ENCODE measurements around the gene PTX3.

PTX3 gene

GRCh38 chr3:157436583-157437291 is at the start of gene PTX3:
PTX3 (plus strand) TSS chr3:157436850; CDS start chr3:157436934, 84 bp downstream.
- no peak for DNase-seq

GRCh38 chr3:157387708-157388435 is 48.8 kb upstream of the PTX3 start:
- DNase-seq, result no peak

- no peak for DNase-seq
Measured at GRCh38 chr3:157388976-157389375, 47.7 kb upstream of the PTX3 start.

DNA sequence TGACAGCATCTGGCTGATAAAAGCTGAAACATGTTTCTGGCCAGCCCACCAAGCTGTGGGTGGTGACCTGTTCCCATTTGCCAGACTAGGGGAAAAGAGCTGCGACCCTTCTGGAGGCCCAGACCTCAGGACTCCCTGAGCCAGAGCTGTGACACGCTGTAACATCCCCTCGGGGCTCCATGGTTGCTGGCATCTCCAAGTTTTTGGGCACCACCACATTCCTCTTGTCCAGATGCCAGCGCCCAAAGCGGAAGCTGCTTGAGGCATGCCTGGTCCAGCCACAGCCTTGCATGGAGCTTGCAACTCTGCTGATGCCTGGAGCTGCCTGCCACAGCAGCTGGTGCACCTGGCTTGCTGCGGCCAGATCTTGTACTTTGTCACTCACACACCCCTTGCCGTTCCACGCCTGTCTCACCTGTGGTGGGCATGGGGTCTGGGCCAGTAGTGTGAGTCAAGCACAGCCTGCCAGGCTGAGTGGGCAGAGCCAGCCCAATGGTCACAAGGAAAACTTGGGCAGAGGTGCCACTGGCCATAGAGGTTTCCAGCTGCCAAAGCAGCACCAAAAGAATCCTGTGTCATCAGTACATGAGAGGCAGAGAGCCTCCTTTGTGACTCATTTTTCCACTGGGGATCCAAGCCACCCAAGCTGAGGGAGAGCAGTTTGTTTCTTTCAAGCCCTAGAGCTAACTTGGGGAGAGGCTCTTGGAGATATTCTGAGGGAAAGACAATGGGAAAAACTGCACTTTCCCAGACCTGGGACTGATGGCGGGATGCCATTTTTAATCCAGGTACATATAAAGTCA is 45.7 kb upstream of the PTX3 start:
- DNase-seq, result no peak

GRCh38 chr3:157392104-157392503 is 44.5 kb upstream of the PTX3 start:
- DNase-seq, result no peak

GRCh38 chr3:157393113-157393512 is 43.5 kb upstream of the PTX3 start:
- no peak for DNase-seq

DNA sequence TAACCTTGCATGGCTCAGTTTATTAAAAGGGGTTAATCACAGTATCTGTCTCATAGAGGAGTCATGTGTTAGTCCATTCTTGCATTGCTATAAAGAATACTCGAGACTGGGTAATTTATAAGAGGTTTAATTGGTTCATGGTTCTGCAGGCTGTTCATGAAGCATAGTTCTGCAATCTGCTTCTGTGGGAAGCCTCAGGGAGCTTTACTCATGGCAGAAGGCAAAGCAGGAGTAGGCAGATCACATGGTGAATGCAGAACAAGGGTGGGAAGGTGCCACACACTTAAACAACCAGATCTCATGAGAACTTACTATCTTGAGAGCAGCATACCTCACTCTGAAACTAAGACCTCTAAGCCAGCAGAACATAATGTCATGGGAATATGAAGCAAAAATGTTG is 42.2 kb upstream of the PTX3 start:
- DNase-seq, result no peak

DNA sequence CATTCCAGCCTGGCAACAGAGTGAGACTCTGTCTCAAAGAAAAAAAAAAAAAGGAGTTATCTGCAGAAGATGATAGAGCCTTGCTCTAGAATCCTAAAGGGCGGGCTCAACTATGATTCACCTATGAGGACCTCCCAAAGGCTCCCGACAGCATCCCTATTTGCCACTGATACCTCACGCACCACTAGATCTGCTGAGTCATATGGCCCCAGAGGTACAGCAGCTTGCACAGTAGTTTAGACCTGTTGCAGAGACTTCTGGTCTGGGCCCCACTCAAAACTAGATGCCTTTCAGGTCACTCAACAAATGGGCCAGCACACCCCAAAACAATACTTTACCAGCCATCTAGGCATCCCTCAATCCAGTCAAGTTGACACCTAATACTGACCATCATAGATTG is 38.1 kb upstream of the PTX3 start:
- DNase-seq, result no peak

DNA sequence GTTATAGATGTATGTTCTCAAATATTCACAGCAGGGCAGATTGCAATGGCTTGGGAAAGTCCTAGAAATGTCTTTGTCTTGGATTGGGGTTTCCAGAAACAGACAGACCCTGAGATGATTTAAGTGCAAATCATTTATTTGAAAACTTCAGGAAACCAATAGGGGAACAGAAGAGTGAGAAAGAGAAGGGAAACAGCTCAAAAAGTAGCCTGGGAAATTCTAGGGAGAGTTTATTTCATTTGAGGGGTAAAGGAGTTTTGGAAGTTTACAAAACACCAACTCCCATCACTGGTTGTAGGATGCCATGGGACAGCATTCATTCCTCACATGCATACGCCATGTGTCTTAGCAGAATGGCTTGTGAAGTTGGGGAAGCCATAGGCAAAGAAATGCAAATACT is 32.3 kb upstream of the PTX3 start:
- no peak for DNase-seq

- DNase-seq, result no peak
Measured at GRCh38 chr3:157405457-157405856, 31.2 kb upstream of the PTX3 start.

DNA sequence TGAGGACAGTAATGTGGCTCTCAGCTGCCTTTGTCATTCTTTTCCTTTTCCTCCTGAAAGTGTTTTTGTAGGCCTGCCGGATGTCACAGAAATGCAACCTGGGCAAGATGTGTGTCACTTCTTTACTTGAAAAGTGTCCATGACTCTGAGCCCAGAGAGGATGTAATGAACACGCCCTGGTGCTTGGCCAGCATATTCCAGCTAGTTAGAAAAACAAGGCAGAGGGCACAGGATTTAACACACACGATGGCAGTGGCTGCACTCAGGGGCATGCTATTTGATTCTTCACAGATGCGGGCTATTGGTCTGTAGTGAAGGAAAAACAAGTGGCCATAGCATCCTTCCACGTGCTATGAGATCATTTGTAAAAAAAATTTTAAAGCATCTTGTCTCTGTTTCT is 30.3 kb upstream of the PTX3 start:
- DNase-seq, result no peak

DNA sequence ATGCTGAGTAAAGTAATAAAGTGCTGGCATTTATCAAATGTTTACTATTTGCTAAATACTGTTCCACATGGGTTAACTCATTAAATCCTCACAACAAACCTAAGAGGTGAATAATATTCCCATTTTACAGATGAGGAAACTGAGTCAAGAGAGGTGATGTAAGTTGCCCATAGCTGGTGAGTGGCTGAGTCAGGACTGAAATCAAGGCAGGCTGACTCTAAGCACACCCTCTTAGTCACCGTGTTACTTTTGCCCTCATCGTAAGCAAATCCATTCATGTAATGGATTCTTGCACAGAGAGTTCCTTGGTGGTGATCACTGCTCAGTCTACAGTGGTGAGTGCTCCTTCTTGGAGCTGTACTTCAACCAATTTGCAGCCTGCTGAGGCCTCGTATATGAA is 28.9 kb upstream of the PTX3 start:
- no peak for DNase-seq

DNA sequence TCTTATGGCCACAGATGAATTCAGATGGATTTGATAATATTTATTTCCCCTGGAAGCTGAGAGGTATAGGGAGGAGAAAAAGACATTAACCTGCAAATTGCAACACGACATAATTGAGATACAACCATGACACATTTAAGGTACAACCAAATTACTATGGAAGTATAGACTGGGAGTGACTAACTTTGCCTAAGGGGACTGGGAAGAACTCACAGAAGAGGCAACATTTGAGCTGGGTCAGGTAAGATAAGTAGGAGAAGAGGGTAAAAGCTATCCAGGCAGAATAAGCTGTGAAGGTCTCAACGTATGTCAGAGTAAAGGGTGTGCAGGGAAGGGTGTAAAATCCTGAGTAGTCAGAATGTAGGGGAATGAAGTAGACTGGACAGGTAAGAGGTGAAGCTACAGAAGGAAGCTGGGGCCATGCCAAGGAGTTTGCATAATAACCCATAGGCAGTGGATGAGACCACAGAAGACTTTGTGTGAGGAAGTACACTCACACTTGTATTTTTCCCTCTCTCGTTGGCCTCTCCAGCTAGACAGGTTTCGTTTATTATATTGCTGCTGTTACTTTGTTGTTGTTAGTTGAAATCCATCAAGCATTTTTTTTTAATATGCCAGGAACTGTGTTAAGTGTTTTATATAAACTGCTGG is 28.0 kb upstream of the PTX3 start:
- DNase-seq, result no peak

DNA sequence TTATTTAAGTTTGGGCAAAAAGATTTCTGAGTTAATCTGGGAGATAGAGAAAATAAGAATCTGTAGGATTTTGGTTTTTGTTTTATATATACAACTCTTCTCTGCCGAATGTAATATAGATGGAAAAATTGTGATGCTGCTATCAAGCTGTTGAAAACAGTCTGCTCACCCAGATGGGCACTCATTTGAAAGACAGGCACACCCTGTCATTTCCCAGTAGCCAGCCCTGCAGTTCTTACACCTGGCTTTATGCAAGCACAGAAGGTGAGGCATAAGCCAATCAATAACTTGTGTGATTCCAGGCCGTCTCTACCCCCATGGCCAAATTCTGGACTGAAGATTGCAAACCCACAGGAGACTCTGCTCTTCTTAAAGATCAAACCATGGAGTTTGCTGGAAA is 27.1 kb upstream of the PTX3 start:
- DNase-seq, result no peak

- no peak for DNase-seq
Measured at GRCh38 chr3:157410945-157411344, 25.7 kb upstream of the PTX3 start.

- no peak for DNase-seq
Measured at GRCh38 chr3:157412323-157412855, 24.3 kb upstream of the PTX3 start.

DNA sequence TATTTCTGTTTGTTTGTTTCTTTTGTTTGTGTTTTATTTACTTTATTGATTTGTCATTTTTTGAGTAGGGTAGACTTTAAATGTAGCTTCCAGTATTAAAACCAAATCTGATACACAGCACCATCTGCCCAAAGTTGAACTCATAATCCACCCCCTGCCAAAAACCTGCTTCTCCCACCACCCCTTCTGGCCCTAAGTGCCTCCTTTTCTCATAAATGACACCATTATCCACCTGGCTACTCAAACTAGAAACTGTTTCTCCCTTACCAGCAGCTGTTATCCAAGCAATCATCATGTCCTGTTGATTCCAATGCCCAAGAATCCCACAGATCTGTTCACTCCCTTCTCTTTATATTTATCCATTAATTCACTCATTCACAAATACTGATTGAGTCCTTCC is 21.8 kb upstream of the PTX3 start:
- DNase-seq, result no peak

DNA sequence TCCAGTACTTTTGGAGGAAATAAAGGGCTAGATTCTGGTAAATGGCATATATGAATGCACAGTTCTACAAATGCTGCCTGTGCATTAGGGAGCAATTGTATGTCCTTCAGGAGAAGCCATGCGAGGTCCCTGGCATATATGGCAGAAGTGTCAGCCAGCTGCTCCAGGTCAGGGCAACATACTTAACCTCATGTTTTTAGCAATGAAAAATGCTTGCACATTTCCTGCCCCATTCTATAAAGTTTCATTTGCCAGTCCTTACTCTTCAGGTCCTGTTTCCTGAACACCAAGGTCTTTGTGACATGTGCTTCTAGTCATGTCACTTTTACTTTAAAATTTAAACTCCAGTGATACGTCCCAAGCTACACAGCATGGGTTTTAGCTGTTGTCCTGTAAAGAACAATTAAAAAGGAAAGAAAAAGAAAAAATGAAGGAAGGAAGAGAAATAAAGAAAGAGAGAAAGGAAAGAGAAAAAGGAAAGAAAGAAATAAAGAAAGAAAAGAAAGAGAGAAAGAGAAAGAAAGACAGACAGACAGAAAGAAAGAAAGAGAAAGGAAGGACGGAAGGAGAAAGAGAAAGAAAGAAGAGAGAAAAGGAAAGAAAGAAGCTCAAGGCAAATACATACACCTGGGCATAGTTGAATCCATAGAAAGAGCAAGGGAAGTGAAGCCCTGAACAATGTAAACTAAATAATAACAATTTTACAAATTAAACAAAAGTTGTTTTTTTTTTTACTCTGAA is 20.1 kb upstream of the PTX3 start:
- no peak for DNase-seq

GRCh38 chr3:157417247-157417646 is 19.4 kb upstream of the PTX3 start:
- no peak for DNase-seq

- no peak for DNase-seq
Measured at GRCh38 chr3:157418104-157418503, 18.5 kb upstream of the PTX3 start.

DNA sequence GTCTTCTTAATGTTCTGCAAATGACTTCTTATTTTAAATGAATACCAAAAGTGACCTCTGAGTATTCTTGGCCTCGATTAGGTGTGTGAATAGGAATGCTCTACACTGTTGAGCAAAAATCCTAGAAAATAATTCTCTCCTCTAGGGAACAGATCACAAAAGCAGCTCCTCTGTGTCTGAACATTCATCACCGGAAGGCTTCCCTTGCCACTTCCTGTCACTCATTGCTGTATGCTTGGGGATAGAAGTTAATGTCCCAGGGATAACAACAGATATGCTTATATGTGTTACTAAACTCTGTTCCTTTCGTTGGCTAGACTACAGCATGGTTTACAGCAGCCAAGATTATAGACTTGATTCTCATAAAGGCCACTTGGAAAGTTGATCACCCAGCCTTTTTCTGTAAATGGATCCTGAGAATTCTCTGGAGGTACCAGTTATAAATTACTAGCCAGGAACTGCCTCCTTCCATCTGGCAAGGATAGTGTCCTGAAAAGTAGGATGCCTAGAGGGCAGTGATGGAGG is 16.0 kb upstream of the PTX3 start:
- DNase-seq, result no peak

- DNase-seq, result no peak
Measured at GRCh38 chr3:157423337-157423736, 13.3 kb upstream of the PTX3 start.
